OCI-LY7 (cell line): ENCODE data around the gene CACNA1I.

Experiments used
- CTCF ChIP-seq: fragments of 200-600 bp; sonication (generic); conservative IDR thresholded peaks from 2 replicates; pipeline ENCODE4 v1.5.1; 2014; ENCODE audit warnings: mild to moderate bottlenecking, antibody characterized with exemption, low read length, moderate library complexity, mixed read lengths
- EZH2phosphoT487 ChIP-seq: fragments of 200-600 bp; sonication (generic); IDR thresholded peaks from 2 replicates; pipeline ENCODE4 v1.6.1; 2018; ENCODE audit warnings: low read depth, borderline replicate concordance, mild to moderate bottlenecking, mixed run types, antibody characterized with exemption, low read length, moderate library complexity, mixed read lengths

DNA sequence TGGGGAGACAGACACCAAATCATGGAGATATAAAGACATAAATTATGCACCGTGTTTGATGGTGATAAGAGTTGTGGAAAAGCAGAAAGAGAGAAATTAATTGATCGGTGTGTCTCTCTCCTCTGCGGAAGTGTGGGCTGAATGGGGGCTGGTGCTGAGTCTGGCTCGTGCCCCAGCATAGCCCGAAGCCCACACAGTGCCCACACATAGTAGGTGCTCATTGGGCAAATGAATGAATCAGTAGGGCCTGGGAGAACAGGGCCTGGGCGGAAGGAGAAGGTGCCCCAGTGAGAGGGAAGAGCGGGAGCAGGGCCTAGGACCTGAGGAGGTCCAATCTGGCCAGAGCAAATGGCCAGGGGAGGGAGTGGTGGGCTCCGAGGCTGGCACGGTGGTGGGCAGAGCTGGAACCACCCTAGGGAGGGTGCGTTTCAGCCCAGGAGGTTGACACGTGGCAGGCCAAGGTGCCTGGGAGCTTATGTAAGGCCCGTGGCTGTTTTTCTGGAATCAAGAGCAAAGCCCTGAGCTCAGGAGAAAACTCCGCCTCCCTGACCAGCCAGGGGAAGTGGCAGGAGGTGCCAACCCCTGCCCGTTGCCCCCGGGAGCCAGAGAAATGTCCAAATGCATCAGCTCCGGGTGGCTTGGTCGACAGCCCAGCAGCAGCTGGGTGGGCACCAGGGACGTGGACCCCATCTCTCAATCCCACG is 2.1 kb upstream of the CACNA1I start:
- TF ChIP-seq CTCF = no peak
- TF ChIP-seq EZH2phosphoT487 = no peak
